PC-3 (cell line): ENCODE data around the gene FOXE1.

Experiments used
- CTCF ChIP-seq: fragments of 300-600 bp; sonication (generic); conservative IDR thresholded peaks from 2 replicates; pipeline ENCODE4 v1.5.1; 2017; ENCODE audit warnings: antibody characterized with exemption, low read depth, mild to moderate bottlenecking, low read length
- EZH2 ChIP-seq: fragments of 300-600 bp; sonication (generic); IDR thresholded peaks from one replicate; pipeline ENCODE4 v1.6.1; 2017; ENCODE audit warnings: antibody characterized with exemption, mild to moderate bottlenecking, low read length; ENCODE audit not compliant: unreplicated experiment
- EZH2phosphoT487 ChIP-seq: fragments of 300-600 bp; sonication (generic); IDR thresholded peaks from 2 replicates; pipeline ENCODE4 v1.6.1; 2018; ENCODE audit warnings: mild to moderate bottlenecking, antibody characterized with exemption, low read length, borderline replicate concordance

DNA sequence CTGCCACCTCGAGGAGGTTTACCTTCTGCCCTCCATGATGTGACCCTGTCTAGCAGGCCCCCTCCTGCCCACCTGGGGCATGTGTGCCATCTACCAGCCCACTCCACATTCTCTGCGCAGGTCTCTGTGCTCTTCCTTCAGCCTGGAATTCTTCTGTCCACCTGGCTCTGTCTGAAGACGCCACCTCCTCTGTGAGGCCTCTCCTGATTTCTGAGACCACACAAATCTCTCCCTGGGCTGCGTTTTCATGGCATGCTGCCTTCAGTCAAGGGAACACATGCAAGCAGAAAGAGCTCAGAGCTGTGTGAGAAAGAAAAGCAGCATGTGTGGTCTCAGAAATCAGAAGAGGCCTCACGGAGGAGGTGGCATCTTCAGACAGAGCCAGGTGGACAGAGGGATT is 22.1 kb downstream of the FOXE1 start:
- TF ChIP-seq CTCF (no peak), EZH2 (no peak), EZH2phosphoT487 (no peak)
